ENCODE results near the gene CRHR2. TPM values are rescaled to one million over a fixed set of nuclear protein-coding genes. Genes with fewer than 3 reads are reported as not detected.

CRHR2 gene
- total and polyA plus RNA-seq, 2 of the 13 experiments (the other 11 are each of a cell fraction or from before 2014, with no cell fraction given): not detected

DNA sequence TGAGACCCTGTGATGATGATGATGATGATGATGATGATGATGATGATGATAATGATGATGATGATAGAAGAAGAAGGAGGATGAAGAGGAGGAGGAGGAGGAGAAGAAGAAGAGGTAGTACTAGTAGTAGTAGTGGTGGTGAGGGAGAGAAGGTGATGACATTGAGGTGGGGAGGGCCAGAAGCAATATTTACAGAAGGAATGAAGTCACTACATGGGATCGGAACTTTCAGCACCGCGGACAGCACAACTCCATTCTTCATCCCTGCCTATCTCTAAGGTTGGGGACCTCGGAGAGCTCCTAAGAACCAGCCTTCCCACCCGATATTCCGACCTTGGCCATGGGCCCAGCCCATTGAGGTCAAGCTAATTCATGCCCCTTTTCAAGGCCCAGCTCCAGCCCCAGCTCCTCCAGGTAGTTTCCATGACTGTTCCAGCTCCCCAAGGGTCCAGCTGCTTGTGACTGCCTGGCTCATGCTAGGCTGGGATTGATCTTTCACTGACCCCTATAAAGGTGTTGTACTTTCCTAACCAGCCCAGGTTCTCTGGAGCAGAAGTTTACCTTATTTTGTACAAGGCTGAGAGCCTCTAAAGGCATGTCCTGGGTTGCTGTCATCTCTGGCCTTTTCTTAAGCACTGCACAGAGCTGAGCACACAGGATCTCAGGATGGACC, 10.3 kb downstream of the CRHR2 start (continued):
- TF ChIP-seq ZNF710 (CRISPR knock-in tag; IDR thresholded peaks at IDR 0.05; ENCODE audit: borderline replicate concordance): peak; percentile 34; the same call in 1 of the 2 replicates
- TF ChIP-seq, protein P1, sequence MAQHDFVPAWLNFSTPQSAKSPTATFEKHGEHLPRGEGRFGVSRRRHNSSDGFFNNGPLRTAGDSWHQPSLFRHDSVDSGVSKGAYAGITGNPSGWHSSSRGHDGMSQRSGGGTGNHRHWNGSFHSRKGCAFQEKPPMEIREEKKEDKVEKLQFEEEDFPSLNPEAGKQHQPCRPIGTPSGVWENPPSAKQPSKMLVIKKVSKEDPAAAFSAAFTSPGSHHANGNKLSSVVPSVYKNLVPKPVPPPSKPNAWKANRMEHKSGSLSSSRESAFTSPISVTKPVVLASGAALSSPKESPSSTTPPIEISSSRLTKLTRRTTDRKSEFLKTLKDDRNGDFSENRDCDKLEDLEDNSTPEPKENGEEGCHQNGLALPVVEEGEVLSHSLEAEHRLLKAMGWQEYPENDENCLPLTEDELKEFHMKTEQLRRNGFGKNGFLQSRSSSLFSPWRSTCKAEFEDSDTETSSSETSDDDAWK (CRISPR knock-in tag; IDR thresholded peaks at IDR 0.05): no peak
- TF ChIP-seq, protein P2, sequence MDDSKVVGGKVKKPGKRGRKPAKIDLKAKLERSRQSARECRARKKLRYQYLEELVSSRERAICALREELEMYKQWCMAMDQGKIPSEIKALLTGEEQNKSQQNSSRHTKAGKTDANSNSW (CRISPR knock-in tag; IDR thresholded peaks at IDR 0.05; ENCODE audit: borderline replicate concordance): no peak
- TF ChIP-seq DMAP1 (CRISPR knock-in tag; IDR thresholded peaks at IDR 0.05): no peak
- TF ChIP-seq, protein P3, sequence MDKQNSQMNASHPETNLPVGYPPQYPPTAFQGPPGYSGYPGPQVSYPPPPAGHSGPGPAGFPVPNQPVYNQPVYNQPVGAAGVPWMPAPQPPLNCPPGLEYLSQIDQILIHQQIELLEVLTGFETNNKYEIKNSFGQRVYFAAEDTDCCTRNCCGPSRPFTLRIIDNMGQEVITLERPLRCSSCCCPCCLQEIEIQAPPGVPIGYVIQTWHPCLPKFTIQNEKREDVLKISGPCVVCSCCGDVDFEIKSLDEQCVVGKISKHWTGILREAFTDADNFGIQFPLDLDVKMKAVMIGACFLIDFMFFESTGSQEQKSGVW (CRISPR knock-in tag; IDR thresholded peaks at IDR 0.05; ENCODE audit: borderline replicate concordance): peak; percentile 85
- TF ChIP-seq PAWR (CRISPR knock-in tag; IDR thresholded peaks at IDR 0.05; ENCODE audit: borderline replicate concordance): no peak
- peak; percentile 35; the same call in 1 of the 2 replicates for TF ChIP-seq ISL2 (CRISPR knock-in tag; IDR thresholded peaks at IDR 0.05)
- no peak for TF ChIP-seq ZNF253 (CRISPR knock-in tag; IDR thresholded peaks at IDR 0.05; ENCODE audit: borderline replicate concordance)
- TF ChIP-seq NPAS2 (CRISPR knock-in tag; IDR thresholded peaks at IDR 0.05; ENCODE audit: borderline replicate concordance): no peak
- TF ChIP-seq ZBTB7B (CRISPR knock-in tag; IDR thresholded peaks at IDR 0.05): peak; percentile 34; the same call in 1 of the 2 replicates
- no peak; the same call in 1 of the 2 replicates for TF ChIP-seq ZBTB10 (CRISPR knock-in tag; IDR thresholded peaks at IDR 0.05; ENCODE audit: borderline replicate concordance)
- TF ChIP-seq, protein P4, sequence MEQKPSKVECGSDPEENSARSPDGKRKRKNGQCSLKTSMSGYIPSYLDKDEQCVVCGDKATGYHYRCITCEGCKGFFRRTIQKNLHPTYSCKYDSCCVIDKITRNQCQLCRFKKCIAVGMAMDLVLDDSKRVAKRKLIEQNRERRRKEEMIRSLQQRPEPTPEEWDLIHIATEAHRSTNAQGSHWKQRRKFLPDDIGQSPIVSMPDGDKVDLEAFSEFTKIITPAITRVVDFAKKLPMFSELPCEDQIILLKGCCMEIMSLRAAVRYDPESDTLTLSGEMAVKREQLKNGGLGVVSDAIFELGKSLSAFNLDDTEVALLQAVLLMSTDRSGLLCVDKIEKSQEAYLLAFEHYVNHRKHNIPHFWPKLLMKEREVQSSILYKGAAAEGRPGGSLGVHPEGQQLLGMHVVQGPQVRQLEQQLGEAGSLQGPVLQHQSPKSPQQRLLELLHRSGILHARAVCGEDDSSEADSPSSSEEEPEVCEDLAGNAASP (CRISPR knock-in tag; IDR thresholded peaks at IDR 0.05; ENCODE audit: borderline replicate concordance): peak; percentile 80
- TF ChIP-seq SP4 (CRISPR knock-in tag; IDR thresholded peaks at IDR 0.05): no peak; the same call in 1 of the 2 replicates
- 0 out of 2 replicates have a peak, but pooled peaks have one; percentile 41 for TF ChIP-seq ZNF800 (CRISPR knock-in tag; IDR thresholded peaks at IDR 0.05)
- peak; percentile 70 for TF ChIP-seq SIX1 (CRISPR knock-in tag; IDR thresholded peaks at IDR 0.05; ENCODE audit: borderline replicate concordance)
- peak; percentile 77; the same call in 1 of the 2 replicates for TF ChIP-seq ZBTB21 (CRISPR knock-in tag; IDR thresholded peaks at IDR 0.05)
